Umbilical cord (tissue), 2 donors: ENCODE data around the gene PCGF2. TPM values are rescaled to one million over a fixed set of nuclear protein-coding genes. Genes with fewer than 3 reads are reported as not detected.

ENCODE experiments used
- DNase-seq: peaks from one replicate; pipeline ENCODE4 v3.0.0-alpha.2; 2015; ENCODE audit warnings: low spot score
- total RNA-seq: library from RNA; depleted of rRNA; stranded (reverse); fragments of >200 nt; gene quantifications from one replicate; pipeline ENCODE4 v1.2.3, GENCODE V29; 2014; ENCODE audit warnings: low replicate concordance; ENCODE audit not compliant: insufficient read depth

Gene PCGF2
- total RNA-seq, 1 donor from 2014 or later = 7.0 TPM

GRCh38 chr17:38703742-38704605 lies 44.2 kb downstream of the PCGF2 start:
- peak; percentile 63 for DNase-seq

GRCh38 chr17:38702916-38703741 lies 45.0 kb downstream of the PCGF2 start:
- DNase-seq = no peak

- DNase-seq = peak; percentile 88
Observed at GRCh38 chr17:38702166-38702915, 45.8 kb downstream of the PCGF2 start.

GRCh38 chr17:38701504-38702165 lies 46.5 kb downstream of the PCGF2 start:
- peak; percentile 46 for DNase-seq

- no peak for DNase-seq
Observed at GRCh38 chr17:38698760-38699159, 49.4 kb downstream of the PCGF2 start.

- no peak for DNase-seq
Observed at GRCh38 chr17:38697061-38697820, 50.9 kb downstream of the PCGF2 start.

GRCh38 chr17:38693700-38694329 lies 54.3 kb downstream of the PCGF2 start:
- peak; percentile 90 for DNase-seq

GRCh38 chr17:38691154-38691553 lies 57.0 kb downstream of the PCGF2 start:
- no peak for DNase-seq

- no peak for DNase-seq
Observed at GRCh38 chr17:38690386-38690785, 57.8 kb downstream of the PCGF2 start.

- DNase-seq = no peak
Observed at GRCh38 chr17:38687286-38687685, 60.9 kb downstream of the PCGF2 start.

- DNase-seq = no peak
Observed at GRCh38 chr17:38685491-38685890, 62.6 kb downstream of the PCGF2 start.

Other genes starting within 250 kb of the PCGF2 start
- 2.4 TPM for gene SRCIN1, start 142.4 kb downstream of the PCGF2 start, total RNA-seq
- 3.1 TPM for gene EPOP, start 73.4 kb downstream of the PCGF2 start, total RNA-seq
- 20.0 TPM for gene MLLT6, start 43.1 kb downstream of the PCGF2 start, total RNA-seq
- 2.2 TPM for gene CISD3, start 18.0 kb downstream of the PCGF2 start, total RNA-seq
- gene PSMB3, start 4.4 kb upstream of the PCGF2 start, total RNA-seq = 97.7 TPM
- gene PIP4K2B, start 51.2 kb upstream of the PCGF2 start, total RNA-seq = 48.6 TPM
- 17.6 TPM for gene CWC25, start 77.0 kb upstream of the PCGF2 start, total RNA-seq
- 1,829 TPM for gene RPL23, start 105.4 kb upstream of the PCGF2 start, total RNA-seq
- 266 TPM for gene LASP1, start 121.7 kb upstream of the PCGF2 start, total RNA-seq
- gene FBXO47, start 219.1 kb upstream of the PCGF2 start, total RNA-seq = not detected